K562 (cell line): ENCODE data around the gene ZNF358.

ENCODE experiments used
- ETV6 ChIP-seq, 3 experiments: fragments of 150-350 bp in 1 of 3; sonication (generic) in 1 of 3; formaldehyde crosslinking in 1 of 3; IDR thresholded peaks; 2 replicates each; pipeline versions ENCODE4 v1.6.1 to v1.8.0; 2014 to 2022; ENCODE audit warnings: borderline replicate concordance in 2 of 3, low read depth in 2 of 3, antibody characterized with exemption in 1 of 3, low read length in 1 of 3, mild to moderate bottlenecking in 1 of 3, missing genetic modification reagents in 1 of 3
- GATAD2A ChIP-seq: fragments of 450-650 bp; IDR thresholded peaks from 2 replicates; pipeline ENCODE4 v1.6.1; 2017
- TEAD4 ChIP-seq, 2 experiments: sonication (generic) in 1 of 2; formaldehyde crosslinking in 1 of 2; IDR thresholded peaks; 2 replicates each; pipeline versions ENCODE4 v1.6.1 to v1.8.0; 2012 to 2022; ENCODE audit warnings: borderline replicate concordance in 1 of 2, inconsistent platforms in 1 of 2, low read length in 1 of 2, mild to moderate bottlenecking in 1 of 2, missing genetic modification reagents in 1 of 2
- ZKSCAN3 ChIP-seq: fragments of 250-450 bp; sonication (Bioruptor Pico); IDR thresholded peaks from 2 replicates; pipeline ENCODE4 v1.4.0; 2020
- TF ChIP-seq, protein P1 (sequence below): sonication (generic); formaldehyde crosslinking; IDR thresholded peaks from 2 replicates; pipeline ENCODE4 v1.4.0; 2020; ENCODE audit warnings: mild to moderate bottlenecking, missing genetic modification reagents

DNA sequence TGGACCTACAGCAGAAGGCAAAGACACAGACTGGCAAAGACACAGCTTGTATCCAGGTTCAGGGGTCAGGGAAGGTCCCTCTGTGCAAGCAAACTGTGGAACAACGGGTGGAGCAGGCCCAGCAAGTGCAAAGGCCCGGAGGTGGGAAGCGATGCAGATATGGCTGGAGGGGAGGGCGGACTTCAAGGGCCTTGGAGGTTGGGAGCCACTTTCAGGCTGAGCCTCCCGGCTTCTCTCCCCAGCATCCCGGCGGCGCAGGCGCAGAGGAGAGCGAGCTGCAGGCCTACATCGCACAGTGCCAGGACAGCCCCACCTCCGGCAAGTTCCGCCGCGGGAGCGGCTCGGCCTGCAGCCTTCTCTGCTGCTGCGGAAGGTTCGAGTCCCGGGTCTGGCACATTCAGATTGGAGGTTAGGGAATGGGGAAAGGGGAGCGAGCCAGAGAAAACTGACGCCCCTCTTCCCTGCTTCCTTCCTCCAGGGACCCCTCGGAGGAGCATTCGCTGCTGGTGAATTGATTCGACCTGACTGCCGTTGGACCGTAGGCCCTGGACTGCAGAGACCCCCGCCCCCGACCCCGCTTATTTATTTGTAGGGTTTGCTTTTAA is 17.5 kb downstream of the ZNF358 start:
- TF ChIP-seq ETV6 (IDR thresholded peaks at IDR 0.05; ENCODE audit: borderline replicate concordance in 1 of 2, low read depth in 2 of 2, low read length in 1 of 2) (no peak), ETV6 (CRISPR knock-in tag; IDR thresholded peaks at IDR 0.05; ENCODE audit: borderline replicate concordance) (no peak), TEAD4 (IDR thresholded peaks at IDR 0.05; ENCODE audit: low read length) (no peak), TEAD4 (CRISPR knock-in tag; IDR thresholded peaks at IDR 0.05; ENCODE audit: borderline replicate concordance) (no peak), ZKSCAN3 (CRISPR knock-in tag) (no peak), GATAD2A (no peak)
- TF ChIP-seq, protein P1, sequence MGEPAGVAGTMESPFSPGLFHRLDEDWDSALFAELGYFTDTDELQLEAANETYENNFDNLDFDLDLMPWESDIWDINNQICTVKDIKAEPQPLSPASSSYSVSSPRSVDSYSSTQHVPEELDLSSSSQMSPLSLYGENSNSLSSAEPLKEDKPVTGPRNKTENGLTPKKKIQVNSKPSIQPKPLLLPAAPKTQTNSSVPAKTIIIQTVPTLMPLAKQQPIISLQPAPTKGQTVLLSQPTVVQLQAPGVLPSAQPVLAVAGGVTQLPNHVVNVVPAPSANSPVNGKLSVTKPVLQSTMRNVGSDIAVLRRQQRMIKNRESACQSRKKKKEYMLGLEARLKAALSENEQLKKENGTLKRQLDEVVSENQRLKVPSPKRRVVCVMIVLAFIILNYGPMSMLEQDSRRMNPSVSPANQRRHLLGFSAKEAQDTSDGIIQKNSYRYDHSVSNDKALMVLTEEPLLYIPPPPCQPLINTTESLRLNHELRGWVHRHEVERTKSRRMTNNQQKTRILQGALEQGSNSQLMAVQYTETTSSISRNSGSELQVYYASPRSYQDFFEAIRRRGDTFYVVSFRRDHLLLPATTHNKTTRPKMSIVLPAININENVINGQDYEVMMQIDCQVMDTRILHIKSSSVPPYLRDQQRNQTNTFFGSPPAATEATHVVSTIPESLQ (CRISPR knock-in tag), result no peak
